Measurements from ENCODE around the gene SETDB1. TPM values are rescaled to one million over a fixed set of nuclear protein-coding genes. Genes with fewer than 3 reads are reported as not detected.

Gene SETDB1
- total RNA-seq, 1 donor from 2014 or later, result 79.5 TPM

GRCh38 chr1:150981177-150981804 is 55.1 kb downstream of the SETDB1 start:
- Mint-ChIP-seq H3K27ac (peak overlapping the region; percentile 66), H3K9me3 (peaks cover 2% of the 10 kb centered on the region), H3K36me3 (no peaks in the 10 kb centered on the region), H3K27me3 (ENCODE audit: insufficient read depth, low read depth) (peaks cover 2% of the 10 kb centered on the region), H3K4me1 (peaks cover 24% of the 10 kb centered on the region), H3K4me3 (peak overlapping the region; percentile 48)
- Histone ChIP-seq H3K4me3 (no peak overlapping the region), H3K27ac (no peak overlapping the region), H2AFZ (replicated peaks) (peak overlapping the region; percentile 83), H3K9ac (no peak overlapping the region), H3F3A (ENCODE audit: low read depth) (peaks cover 32% of the 10 kb centered on the region), H3K79me2 (ENCODE audit: low read depth) (no peaks in the 10 kb centered on the region), H4K20me1 (ENCODE audit: low read depth) (no peaks in the 10 kb centered on the region), H3K4me1 (peaks cover 29% of the 10 kb centered on the region), H3K9me3 (ENCODE audit: low read depth) (no peaks in the 10 kb centered on the region), H3K4me2 (peak overlapping the region; percentile 45), H3K36me3 (no peaks in the 10 kb centered on the region), H3K27me3 (no peaks in the 10 kb centered on the region)
- peak; percentile 76 for DNase-seq (ENCODE audit: low spot score)
- no peak for TF ChIP-seq EZH2 (IDR thresholded peaks at IDR 0.05)
- no peak for TF ChIP-seq CTCF (IDR thresholded peaks at IDR 0.05)
- no peak for TF ChIP-seq EZH2phosphoT487 (IDR thresholded peaks at IDR 0.05)

DNA sequence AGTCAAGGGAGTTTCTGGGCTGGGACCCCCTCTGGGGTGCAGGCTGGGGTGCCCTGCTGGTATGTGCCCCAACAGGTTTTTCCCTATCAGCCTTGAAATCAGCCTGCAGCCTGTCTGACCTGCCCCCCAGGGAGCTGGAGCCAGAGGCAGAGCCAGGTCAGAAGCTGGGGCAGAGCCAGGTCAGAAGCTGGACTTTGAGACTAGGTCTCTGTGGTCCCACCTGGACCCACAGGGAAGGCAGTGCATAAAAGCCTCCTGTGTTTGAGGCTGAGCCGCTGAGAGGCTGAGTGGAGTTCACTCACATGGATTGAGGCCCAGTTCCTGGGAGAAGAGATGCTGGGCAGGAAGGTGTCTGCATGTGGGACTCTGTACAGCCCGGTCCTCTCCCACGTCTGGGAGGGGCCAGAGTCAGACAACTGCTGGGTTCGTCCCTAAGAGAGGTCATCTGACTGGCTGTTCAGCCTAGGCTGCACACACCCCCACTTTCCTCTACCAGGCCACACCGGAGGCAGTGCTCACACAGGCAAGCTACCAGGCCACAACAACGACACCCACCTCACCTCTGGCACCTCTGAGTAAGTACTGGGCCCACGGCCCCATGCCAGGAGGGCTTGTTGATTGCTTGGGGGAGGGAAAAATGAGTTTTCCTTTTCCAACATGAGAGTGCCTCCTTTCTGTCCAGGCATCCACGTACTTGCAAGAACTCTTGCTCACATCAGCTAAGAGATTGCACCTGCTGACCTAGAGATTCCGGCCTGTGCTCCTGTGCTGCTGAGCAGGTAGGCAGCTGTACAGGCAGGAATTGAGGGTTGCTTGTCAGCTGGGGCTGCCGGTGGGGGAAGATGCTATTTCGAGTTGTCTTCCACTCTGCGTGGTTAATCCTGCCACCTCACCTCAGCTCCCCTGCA is 55.9 kb downstream of the SETDB1 start, which contains the start of gene ANXA9:
Gene ANXA9 (plus strand): TSS at position 488 of the 908 bp plus-strand sequence. CDS start 814 bp downstream, outside the sequence.
- peak within 1 kb of the TSS; percentile 66 for H3K27ac Mint-ChIP-seq
- peaks cover 2% of the 10 kb centered on the region for H3K27me3 Mint-ChIP-seq (ENCODE audit: insufficient read depth, low read depth)
- H3K36me3 Mint-ChIP-seq, result no peaks in the 10 kb centered on the region
- no peak for DNase-seq (ENCODE audit: low spot score)
- Histone ChIP-seq H3K79me2 (ENCODE audit: low read depth) (no peaks in the 10 kb centered on the region), H4K20me1 (ENCODE audit: low read depth) (no peaks in the 10 kb centered on the region), H3K9ac (no peak within 1 kb of the TSS), H3K9me3 (ENCODE audit: low read depth) (no peaks in the 10 kb centered on the region), H2AFZ (replicated peaks) (peak within 1 kb of the TSS; percentile 83), H3K36me3 (no peaks in the 10 kb centered on the region), H3K27ac (no peak within 1 kb of the TSS), H3F3A (ENCODE audit: low read depth) (peaks cover 24% of the 10 kb centered on the region), H3K4me2 (peak within 1 kb of the TSS; percentile 45), H3K4me1 (peaks cover 26% of the 10 kb centered on the region), H3K4me3 (no peak within 1 kb of the TSS), H3K27me3 (no peaks in the 10 kb centered on the region)
- peak within 1 kb of the TSS; percentile 48 for H3K4me3 Mint-ChIP-seq
- TF ChIP-seq CTCF (IDR thresholded peaks at IDR 0.05) (no peak), EZH2 (IDR thresholded peaks at IDR 0.05) (no peak), EZH2phosphoT487 (IDR thresholded peaks at IDR 0.05) (no peak)
- peaks cover 2% of the 10 kb centered on the region for H3K9me3 Mint-ChIP-seq
- peaks cover 24% of the 10 kb centered on the region for H3K4me1 Mint-ChIP-seq

- no peak overlapping the region for H3K27ac Mint-ChIP-seq
- no peak for DNase-seq (ENCODE audit: low spot score)
- H3K27ac ChIP-seq, result no peak overlapping the region
Observed at GRCh38 chr1:150985179-150985825, 59.1 kb downstream of the SETDB1 start.

More at GRCh38 chr1:150985179-150985825, 59.1 kb downstream of the SETDB1 start:
- Mint-ChIP-seq H3K9me3 (peaks cover 2% of the 10 kb centered on the region), H3K4me1 (peaks cover 17% of the 10 kb centered on the region), H3K36me3 (no peaks in the 10 kb centered on the region), H3K4me3 (no peak overlapping the region), H3K27me3 (ENCODE audit: insufficient read depth, low read depth) (peaks cover 4% of the 10 kb centered on the region)
- H3K9me3 ChIP-seq (ENCODE audit: low read depth), result no peaks in the 10 kb centered on the region
- H3F3A ChIP-seq (ENCODE audit: low read depth), result peaks cover 13% of the 10 kb centered on the region
- H4K20me1 ChIP-seq (ENCODE audit: low read depth), result no peaks in the 10 kb centered on the region
- no peak overlapping the region for H2AFZ ChIP-seq (replicated peaks)
- H3K4me2 ChIP-seq, result no peak overlapping the region
- no peaks in the 10 kb centered on the region for H3K27me3 ChIP-seq
- H3K9ac ChIP-seq, result no peak overlapping the region
- H3K4me3 ChIP-seq, result no peak overlapping the region
- H3K4me1 ChIP-seq, result peaks cover 16% of the 10 kb centered on the region
- TF ChIP-seq EZH2phosphoT487 (IDR thresholded peaks at IDR 0.05) (no peak), EZH2 (IDR thresholded peaks at IDR 0.05) (no peak), CTCF (IDR thresholded peaks at IDR 0.05) (no peak)
- H3K36me3 ChIP-seq, result no peaks in the 10 kb centered on the region
- no peaks in the 10 kb centered on the region for H3K79me2 ChIP-seq (ENCODE audit: low read depth)

Measured in neural progenitor cell (in vitro differentiated cells).